Endothelial cell of umbilical vein (primary cell): ENCODE measurements around the gene WIPI1. TPM values are rescaled to one million over a fixed set of nuclear protein-coding genes. Genes with fewer than 3 reads are reported as not detected.

Experiments used
- BruUV-seq: library from RNA; stranded (reverse); fragments of 400-500 nt; replicated peaks from 2 replicates; lab custom pipeline; 2021; lab: Mats Ljungman, UMichigan
- CTCF ChIA-PET: fragments of 300-600, 350-600 bp; sonication (Branson Sonifier 250); formaldehyde crosslinking; loops from one replicate; lab custom pipeline; 2021; ENCODE audit warnings: antibody characterized with exemption, inconsistent platforms; lab: Charles Lee
- POLR2A ChIA-PET: fragments of 300-600, 350-600 bp; sonication (Branson Sonifier 250); formaldehyde crosslinking; loops from one replicate; lab custom pipeline; 2021; ENCODE audit warnings: antibody characterized with exemption, inconsistent platforms; lab: Charles Lee
- DNase-seq: peaks from one replicate; pipeline ENCODE4 v3.0.0-alpha.2; 2011; ENCODE audit warnings: low read depth, low spot score
- FAIRE-seq: peaks from 2 replicates; lab custom pipeline; 2011; peaks lifted over from hg19 to GRCh38; lab: Jason Lieb, UNC
- H2AFZ ChIP-seq: 2 replicates; pipeline ENCODE4 v1.6.0; 2012; ENCODE audit warnings: low read depth, low read length, control low read depth, inconsistent platforms
- H3K27ac ChIP-seq: 2 replicates; pipeline ENCODE4 v1.5.1; 2011; ENCODE audit warnings: low read depth, mild to moderate bottlenecking, control low read depth, low read length, moderate library complexity; ENCODE audit not compliant: insufficient read depth
- H3K27me3 ChIP-seq, 2 experiments: 2 replicates each; pipeline versions ENCODE4 v1.6.0 to v1.6.1; 2011; ENCODE audit warnings: low read length in 2 of 2, mixed read lengths in 1 of 2; ENCODE audit not compliant: control insufficient read depth in 2 of 2, insufficient read depth in 2 of 2
- H3K36me3 ChIP-seq, 2 experiments: 2 replicates in 1 of 2; 3 replicates in 1 of 2; pipeline ENCODE4 v1.5.1; 2011; ENCODE audit warnings: low read length in 2 of 2, mild to moderate bottlenecking in 1 of 2, moderate library complexity in 1 of 2; ENCODE audit not compliant: control insufficient read depth in 2 of 2, insufficient read depth in 2 of 2; ENCODE audit errors: extremely low read depth in 1 of 2
- H3K4me1 ChIP-seq: 3 replicates; pipeline ENCODE4 v1.5.1; 2011; ENCODE audit warnings: mild to moderate bottlenecking, low read length; ENCODE audit not compliant: control insufficient read depth, insufficient read depth; ENCODE audit errors: extremely low read depth
- H3K4me2 ChIP-seq: 2 replicates; pipeline ENCODE4 v1.6.1; 2011; ENCODE audit warnings: low read length, control low read depth, mixed read lengths; ENCODE audit not compliant: insufficient read depth
- H3K4me3 ChIP-seq, 3 experiments: fragments of 200-600 bp in 1 of 3; sonication (generic), shearing (Covaris generic) in 1 of 3; replicated peaks in 1 of 3; 2 replicates each; pipeline ENCODE4 v1.5.1; 2011 to 2016; ENCODE audit warnings: control low read depth in 3 of 3, low read length in 3 of 3, mild to moderate bottlenecking in 2 of 3, inconsistent platforms in 1 of 3, low read depth in 1 of 3, moderate library complexity in 1 of 3; ENCODE audit not compliant: insufficient read depth in 1 of 3
- H3K79me2 ChIP-seq: 2 replicates; pipeline ENCODE4 v1.6.0; 2012; ENCODE audit warnings: low read length, inconsistent platforms; ENCODE audit not compliant: control insufficient read depth, insufficient read depth
- H3K9ac ChIP-seq: replicated peaks from 2 replicates; pipeline ENCODE3; 2011; ENCODE audit warnings: low read length, control low read depth; ENCODE audit not compliant: insufficient read depth; ENCODE audit errors: extremely low read depth
- H3K9me1 ChIP-seq: replicated peaks from 3 replicates; pipeline ENCODE4 v1.6.0; 2011; ENCODE audit warnings: mild to moderate bottlenecking, low read length; ENCODE audit not compliant: control insufficient read depth, insufficient read depth; ENCODE audit errors: extremely low read depth
- H3K9me3 ChIP-seq: replicated peaks from 2 replicates; pipeline ENCODE4 v1.5.1; 2012; ENCODE audit warnings: low read length, inconsistent platforms; ENCODE audit not compliant: control insufficient read depth, insufficient read depth
- H4K20me1 ChIP-seq: replicated peaks from 2 replicates; pipeline ENCODE3; 2011; ENCODE audit warnings: mild to moderate bottlenecking, low read length; ENCODE audit not compliant: control insufficient read depth, insufficient read depth; ENCODE audit errors: extremely low read depth
- CTCF ChIP-seq, 2 donors: IDR thresholded peaks; 1 replicate in 1 of 2; 2 replicates in 1 of 2; pipeline ENCODE4 v1.5.1; 2011; ENCODE audit warnings: low read length in 2 of 2, mild to moderate bottlenecking in 2 of 2, moderate library complexity in 2 of 2, control low read depth in 1 of 2, inconsistent platforms in 1 of 2, low read depth in 1 of 2; ENCODE audit not compliant: insufficient read depth in 1 of 2; ENCODE audit errors: extremely low read depth in 1 of 2
- EZH2 ChIP-seq: IDR thresholded peaks from 2 replicates; pipeline ENCODE4 v1.6.1; 2012; ENCODE audit warnings: borderline replicate concordance, low read depth, mild to moderate bottlenecking, moderate library complexity, low read length, inconsistent platforms; ENCODE audit not compliant: severe bottlenecking
- FOS ChIP-seq: IDR thresholded peaks from 2 replicates; pipeline ENCODE4 v1.6.1; 2011; ENCODE audit warnings: mild to moderate bottlenecking, low read length, moderate library complexity, borderline replicate concordance; ENCODE audit not compliant: insufficient read depth
- GATA2 ChIP-seq: IDR thresholded peaks from 2 replicates; pipeline ENCODE4 v1.7.0; 2011; ENCODE audit warnings: low read depth, mild to moderate bottlenecking, moderate library complexity, mixed read lengths, low read length; ENCODE audit not compliant: insufficient read length, insufficient read depth
- JUN ChIP-seq: IDR thresholded peaks from 2 replicates; pipeline ENCODE4 v1.6.1; 2011; ENCODE audit warnings: borderline replicate concordance, low read depth; ENCODE audit not compliant: insufficient read length, insufficient read depth
- MAX ChIP-seq: IDR thresholded peaks from 2 replicates; pipeline ENCODE4 v1.6.1; 2011; ENCODE audit not compliant: insufficient read depth, insufficient read length
- MYC ChIP-seq: IDR thresholded peaks from one replicate; pipeline ENCODE4 v1.6.1; 2011; ENCODE audit warnings: mild to moderate bottlenecking, low read depth, low read length
- POLR2A ChIP-seq: IDR thresholded peaks from 2 replicates; pipeline ENCODE4 v1.6.1; 2012; ENCODE audit warnings: low read depth, mild to moderate bottlenecking, control low read depth, low read length
- POLR2AphosphoS5 ChIP-seq: IDR thresholded peaks from 2 replicates; pipeline ENCODE4 v1.6.1; 2012; ENCODE audit warnings: low read depth, mild to moderate bottlenecking, control low read depth, low read length, moderate library complexity; ENCODE audit not compliant: insufficient read depth
- dilution Hi-C: fragments of 300-500 bp; cut with MboI; formaldehyde crosslinking; loops from one replicate; pipeline ENCODE4 v1.15.0; 2019; ENCODE audit warnings: low sequenced_read_pairs; ENCODE audit not compliant: extremely low pct_ligation_motif_present
- intact Hi-C: fragments of 100-400 bp; cut with micrococcal nuclease; formaldehyde crosslinking; loops from one replicate; pipeline ENCODE4 v1.10.0; 2022
- microRNA counts: library from miRNA; unstranded; fragments of <30 nt; microRNA quantifications from one replicate; lab custom pipeline; 2016
- microRNA-seq: library from miRNA; unstranded; fragments of <30 nt; microRNA quantifications from one replicate; pipeline ENCODE4 v1.2.0, GENCODE V29; 2021; ENCODE audit warnings: borderline number of aligned reads, borderline replicate concordance
- polyA plus RNA-seq, 4 experiments: library from polyadenylated mRNA; depleted of rRNA in 3 of 4; stranded (reverse) in 3 of 4; unstranded in 1 of 4; fragments of >200 nt; gene quantifications; 2 replicates each; pipeline versions ENCODE4 v1.2.1 to v1.2.3, GENCODE V29; 2011 to 2012; ENCODE audit warnings: missing spikeins in 1 of 4
- small RNA-seq: library from RNA; depleted of rRNA; stranded (forward); fragments of <200 nt; gene quantifications from one replicate; pipeline ENCODE3, GENCODE V24; 2012; ENCODE audit warnings: low replicate concordance, low read depth; ENCODE audit not compliant: insufficient read depth, insufficient read length
- total RNA-seq: library from RNA; stranded (reverse); gene quantifications from 2 replicates; pipeline ENCODE4 v1.2.3, GENCODE V29; 2021

WIPI1 gene
- total and polyA plus RNA-seq, 2 donors (not counting 3 experiments of a cell fraction or from before 2014, with no cell fraction given), result 49.9 to 70.3 TPM

GRCh38 chr17:68375566-68375965 is 81.7 kb downstream of the WIPI1 start:
- H3K27ac ChIP-seq, result no peak overlapping the region
- ChIA-PET POLR2A (no interaction called here), CTCF (interaction anchor here (5.2 kb wide), 1 partner anchor 24 kb away, joined by 24 read pairs; no protein-coding TSS in a partner anchor)
- TF ChIP-seq MYC (no peak), CTCF (IDR thresholded peaks at IDR 0.05; ENCODE audit: extremely low read depth in 1 of 2, insufficient read depth in 1 of 2, low read depth in 1 of 2, low read length in 2 of 2) (no peak), JUN (no peak), MAX (no peak), FOS (no peak), EZH2 (no peak), GATA2 (no peak), POLR2AphosphoS5 (no peak), POLR2A (no peak)
- no peak overlapping the region for H3K4me3 ChIP-seq
- FAIRE-seq (no peak), DNase-seq (no peak)
- BruUV-seq, result no TSS peak
- H2AFZ ChIP-seq, result no peak overlapping the region
- no peak overlapping the region for H3K4me2 ChIP-seq
- no peaks in the 10 kb centered on the region for H4K20me1 ChIP-seq
- H3K9me1 ChIP-seq, result no peaks in the 10 kb centered on the region
- dilution Hi-C loops, result no loop called here
- intact Hi-C loops, result no loop called here
- H3K79me2 ChIP-seq, result no peaks in the 10 kb centered on the region
- no peaks in the 10 kb centered on the region for H3K9me3 ChIP-seq
- no peak overlapping the region for H3K9ac ChIP-seq
- peaks cover 21% of the 10 kb centered on the region for H3K4me1 ChIP-seq
- H3K27me3 ChIP-seq, result no peaks in the 10 kb centered on the region
- H3K36me3 ChIP-seq, result no peaks in the 10 kb centered on the region

MicroRNAs within 50 kb of the gene (microRNA counts, 767-probe panel; counts per million panel counts)
- 723 counts per million, percentile 96 among the panel's probes with 10 or more counts for microRNA hsa-miR-635 (lab: Ali Mortazavi, UCI)

Small RNA genes within 50 kb of the gene (microRNA-seq; reads per million reads assigned to microRNA genes)
- gene MIR635, result not detected

Small RNA genes within 50 kb of the gene (small RNA-seq; reads per million reads assigned to genes)
- gene MIR635, result not detected

Other genes starting within 250 kb of the WIPI1 start
- 53.7 and 57.3 TPM in 2 replicates for gene AMZ2, start 209.5 kb downstream of the WIPI1 start, total RNA-seq
- gene AMZ2, start 209.5 kb downstream of the WIPI1 start, polyA plus RNA-seq, result 37.0 and 46.7 TPM in 2 replicates
- gene SLC16A6, start 166.4 kb downstream of the WIPI1 start, total RNA-seq, result 0.74 and 0.91 TPM in 2 replicates
- 0.60 and 0.65 TPM in 2 replicates for gene SLC16A6, start 166.4 kb downstream of the WIPI1 start, polyA plus RNA-seq
- 5.1 and 7.0 TPM in 2 replicates for gene ARSG, start 166.0 kb downstream of the WIPI1 start, total RNA-seq
- gene ARSG, start 166.0 kb downstream of the WIPI1 start, polyA plus RNA-seq, result 3.9 TPM in 2 replicates
- 238 and 257 TPM in 2 replicates for gene PRKAR1A, start 54.9 kb upstream of the WIPI1 start, total RNA-seq
- 72.9 and 92.0 TPM in 2 replicates for gene PRKAR1A, start 54.9 kb upstream of the WIPI1 start, polyA plus RNA-seq
- not detected in 2 replicates for gene FAM20A, start 143.9 kb upstream of the WIPI1 start, total RNA-seq
- not detected in 2 replicates for gene FAM20A, start 143.9 kb upstream of the WIPI1 start, polyA plus RNA-seq